Upper lobe of right lung (tissue), 1 donor: ENCODE data around the gene U2AF2. TPM values are rescaled to one million over a fixed set of nuclear protein-coding genes. Genes with fewer than 3 reads are reported as not detected.

ENCODE experiments used
- ATAC-seq: fragments of 200-7000 bp; cut with Tn5 transposase; one replicate; pipeline ENCODE4 v1.9.1; 2020; ENCODE audit warnings: mild to moderate bottlenecking, moderate library complexity
- DNase-seq: peaks from one replicate; pipeline ENCODE4 v3.0.0-alpha.2; 2020
- H3K27ac ChIP-seq: fragments of 200-600 bp; one replicate; pipeline ENCODE4 v1.8.0; 2022
- H3K27me3 ChIP-seq: fragments of 200-600 bp; one replicate; pipeline ENCODE4 v1.8.0; 2022; ENCODE audit warnings: mild to moderate bottlenecking
- H3K36me3 ChIP-seq: fragments of 200-600 bp; one replicate; pipeline ENCODE4 v1.8.0; 2022
- H3K4me1 ChIP-seq: fragments of 200-600 bp; one replicate; pipeline ENCODE4 v1.8.0; 2022
- H3K4me3 ChIP-seq: fragments of 200-600 bp; one replicate; pipeline ENCODE4 v1.8.0; 2022; ENCODE audit warnings: mild to moderate bottlenecking
- H3K9me3 ChIP-seq: fragments of 200-600 bp; one replicate; pipeline ENCODE4 v1.8.0; 2022
- CTCF ChIP-seq: fragments of 200-600 bp; IDR thresholded peaks from one replicate; pipeline ENCODE4 v1.8.0; 2022; ENCODE audit warnings: antibody characterized with exemption
- intact Hi-C: fragments of 100-400 bp; cut with DNase I; formaldehyde crosslinking; loops from one replicate; pipeline ENCODE4 v1.11.0; 2022
- total RNA-seq: library from RNA; stranded (reverse); fragmentation: NEBNext Ultra II Directional; extraction: Animal tissue kit (Norgen Biotek cat#: 25700); gene quantifications from one replicate; pipeline ENCODE4 v1.2.1, GENCODE V29; 2021
- donor health status: DM: no; HTN: yes; CAD: no; lungs with severe emphysema.

U2AF2 gene
- total RNA-seq, 1 donor from 2014 or later = 142 TPM

- Histone ChIP-seq H3K27me3 (no peaks in the 10 kb centered on the region), H3K4me3 (no peak overlapping the region), H3K36me3 (peaks cover 26% of the 10 kb centered on the region), H3K27ac (peak overlapping the region; percentile 49), H3K9me3 (no peaks in the 10 kb centered on the region), H3K4me1 (peaks cover 26% of the 10 kb centered on the region)
- intact Hi-C loops = no loop called here
- ATAC-seq = no peak
- no peak for DNase-seq
- no peak for TF ChIP-seq CTCF
These were observed 35.5 kb upstream of the U2AF2 start for GRCh38 chr19:55619286-55619685.

GRCh38 chr19:55620410-55621204 lies 34.2 kb upstream of the U2AF2 start:
- Histone ChIP-seq H3K27ac (peak overlapping the region; percentile 31), H3K4me3 (no peak overlapping the region), H3K9me3 (no peaks in the 10 kb centered on the region), H3K4me1 (peaks cover 30% of the 10 kb centered on the region), H3K27me3 (no peaks in the 10 kb centered on the region), H3K36me3 (peaks cover 21% of the 10 kb centered on the region)
- intact Hi-C loops = no loop called here
- no peak for TF ChIP-seq CTCF
- no peak for ATAC-seq
- DNase-seq = no peak

GRCh38 chr19:55621205-55621672 lies 33.6 kb upstream of the U2AF2 start:
- DNase-seq (no peak), ATAC-seq (no peak)
- H3K9me3 ChIP-seq = no peaks in the 10 kb centered on the region
- H3K27ac ChIP-seq = no peak overlapping the region
- peaks cover 14% of the 10 kb centered on the region for H3K36me3 ChIP-seq
- no peaks in the 10 kb centered on the region for H3K27me3 ChIP-seq
- intact Hi-C loops = no loop called here
- no peak for TF ChIP-seq CTCF
- no peak overlapping the region for H3K4me3 ChIP-seq
- peaks cover 30% of the 10 kb centered on the region for H3K4me1 ChIP-seq

GRCh38 chr19:55621673-55622231 lies 33.1 kb upstream of the U2AF2 start:
- no peak for TF ChIP-seq CTCF
- H3K36me3 ChIP-seq = peaks cover 9% of the 10 kb centered on the region
- H3K9me3 ChIP-seq = no peaks in the 10 kb centered on the region
- no peak overlapping the region for H3K4me3 ChIP-seq
- DNase-seq (peak; percentile 70), ATAC-seq (no peak)
- intact Hi-C loops = no loop called here
- H3K27ac ChIP-seq = no peak overlapping the region
- H3K4me1 ChIP-seq = peaks cover 30% of the 10 kb centered on the region
- H3K27me3 ChIP-seq = no peaks in the 10 kb centered on the region

GRCh38 chr19:55622242-55622969 lies 32.4 kb upstream of the U2AF2 start:
- no peak overlapping the region for H3K4me3 ChIP-seq
- H3K9me3 ChIP-seq = no peaks in the 10 kb centered on the region
- no peak for TF ChIP-seq CTCF
- peaks cover 30% of the 10 kb centered on the region for H3K4me1 ChIP-seq
- H3K27ac ChIP-seq = no peak overlapping the region
- intact Hi-C loops = no loop called here
- ATAC-seq (no peak), DNase-seq (peak; percentile 64)
- peaks cover 6% of the 10 kb centered on the region for H3K36me3 ChIP-seq
- H3K27me3 ChIP-seq = no peaks in the 10 kb centered on the region
